Measurements from ENCODE around the gene AKAP8. TPM values are rescaled to one million over a fixed set of nuclear protein-coding genes. Genes with fewer than 3 reads are reported as not detected.

AKAP8 gene
- total RNA-seq, 1 experiment from 2014 or later: 50.8 TPM

- no peaks in the 10 kb centered on the region for H3K9me3 ChIP-seq (ENCODE audit: control insufficient read depth, insufficient read depth, low read depth, low read length)
- no TSS peak for BruUV-seq (replicated peaks)
Measured at GRCh38 chr19:15424121-15424520, 44.5 kb upstream of the AKAP8 start.

GRCh38 chr19:15423130-15423529, 43.5 kb upstream of the AKAP8 start:
- in situ Hi-C loops (cut with HindIII; ENCODE audit: low pct_unique_long_range_greater_than_20kb, low sequenced_read_pairs): no loop called here
- TF ChIP-seq REST (IDR thresholded peaks at IDR 0.05; ENCODE audit: insufficient read depth in 1 of 2, low read depth in 2 of 2, low read length in 1 of 2): no peak
- TF ChIP-seq TCF7L2 (IDR thresholded peaks at IDR 0.05; ENCODE audit: low read depth, low read length): no peak
- TF ChIP-seq POLR2AphosphoS5 (IDR thresholded peaks at IDR 0.05; ENCODE audit: low read depth, low read length): no peak
- no peak for TF ChIP-seq CTCF (IDR thresholded peaks at IDR 0.05)
- TF ChIP-seq SIN3A (IDR thresholded peaks at IDR 0.05; ENCODE audit: borderline replicate concordance, insufficient read depth, low read depth, low read length): no peak
- Histone ChIP-seq H3K4me1 (ENCODE audit: control insufficient read depth, insufficient read depth, low read length) (peaks cover 5% of the 10 kb centered on the region), H3K9me3 (ENCODE audit: control insufficient read depth, insufficient read depth, low read depth, low read length) (no peaks in the 10 kb centered on the region), H3K27ac (ENCODE audit: low read length) (no peak overlapping the region), H3K27me3 (ENCODE audit: control insufficient read depth, insufficient read depth, low read length) (no peaks in the 10 kb centered on the region), H3K36me3 (ENCODE audit: control insufficient read depth, insufficient read depth, low read length) (peaks cover 7% of the 10 kb centered on the region; the same call in 1 of the 2 replicates), H3K4me3 (ENCODE audit: low read depth in 2 of 2, low read length in 2 of 2) (no peak overlapping the region)
- ChIA-PET CTCF (no interaction called here), POLR2A (no interaction called here)
- DNase-seq (ENCODE audit: low read depth, low spot score) (no peak), ATAC-seq (no peak)
- intact Hi-C loops (cut with micrococcal nuclease; ENCODE audit: unreplicated experiment): no loop called here
- BruUV-seq (replicated peaks): no TSS peak

More at GRCh38 chr19:15424121-15424520, 44.5 kb upstream of the AKAP8 start:
- Histone ChIP-seq H3K36me3 (ENCODE audit: control insufficient read depth, insufficient read depth, low read length) (0 out of 2 replicates have a peak, but pooled peaks cover 3% of the 10 kb centered on the region), H3K27ac (ENCODE audit: low read length) (no peak overlapping the region), H3K27me3 (ENCODE audit: control insufficient read depth, insufficient read depth, low read length) (no peaks in the 10 kb centered on the region), H3K4me1 (ENCODE audit: control insufficient read depth, insufficient read depth, low read length) (peaks cover 5% of the 10 kb centered on the region), H3K4me3 (ENCODE audit: low read depth in 2 of 2, low read length in 2 of 2) (no peak overlapping the region)
- no peak for TF ChIP-seq SIN3A (IDR thresholded peaks at IDR 0.05; ENCODE audit: borderline replicate concordance, insufficient read depth, low read depth, low read length)
- no peak for TF ChIP-seq REST (IDR thresholded peaks at IDR 0.05; ENCODE audit: insufficient read depth in 1 of 2, low read depth in 2 of 2, low read length in 1 of 2)
- no peak for TF ChIP-seq POLR2AphosphoS5 (IDR thresholded peaks at IDR 0.05; ENCODE audit: low read depth, low read length)
- TF ChIP-seq CTCF (IDR thresholded peaks at IDR 0.05): no peak
- TF ChIP-seq TCF7L2 (IDR thresholded peaks at IDR 0.05; ENCODE audit: low read depth, low read length): no peak
- ATAC-seq: no peak
- DNase-seq (ENCODE audit: low read depth, low spot score): no peak
- intact Hi-C loops (cut with micrococcal nuclease; ENCODE audit: unreplicated experiment) (no loop called here), in situ Hi-C loops (cut with HindIII; ENCODE audit: low pct_unique_long_range_greater_than_20kb, low sequenced_read_pairs) (no loop called here)
- ChIA-PET CTCF (no interaction called here), POLR2A (no interaction called here)
